Loucy (cell line): ENCODE data around the gene PARD3B.

Experiments used
- H2AFZ ChIP-seq: fragments of 200-600 bp; sonication (generic); 2 replicates; pipeline ENCODE4 v1.6.0; 2016; ENCODE audit warnings: antibody characterized with exemption, mild to moderate bottlenecking, low read length, moderate library complexity
- H3F3A ChIP-seq: fragments of 200-600 bp; 2 replicates; pipeline ENCODE4 v1.6.0; 2016; ENCODE audit warnings: antibody characterized with exemption, low read depth, mild to moderate bottlenecking
- H3K27me3 ChIP-seq: fragments of 200-600 bp; sonication (generic); 2 replicates; pipeline ENCODE4 v1.6.1; 2014; ENCODE audit warnings: low read length, mild to moderate bottlenecking; ENCODE audit not compliant: insufficient read depth, poor library complexity, severe bottlenecking
- H3K36me3 ChIP-seq: fragments of 200-600 bp; sonication (generic); 2 replicates; pipeline ENCODE4 v1.6.1; 2016; ENCODE audit warnings: low read length; ENCODE audit not compliant: insufficient read depth
- H3K4me1 ChIP-seq: fragments of 200-600 bp; sonication (generic); 2 replicates; pipeline ENCODE4 v1.5.1; 2014; ENCODE audit warnings: low read length, mild to moderate bottlenecking; ENCODE audit not compliant: insufficient read depth, poor library complexity, severe bottlenecking
- H3K4me2 ChIP-seq: fragments of 200-600 bp; sonication (generic); 2 replicates; pipeline ENCODE4 v1.6.0; 2014; ENCODE audit warnings: antibody characterized with exemption, low read length, low read depth, mild to moderate bottlenecking; ENCODE audit not compliant: poor library complexity, severe bottlenecking
- H3K4me3 ChIP-seq: fragments of 200-600 bp; sonication (generic); 2 replicates; pipeline ENCODE4 v1.5.1; 2014; ENCODE audit warnings: low read length, mild to moderate bottlenecking, mixed read lengths; ENCODE audit not compliant: poor library complexity, severe bottlenecking
- H3K79me2 ChIP-seq: fragments of 200-600 bp; sonication (generic); 2 replicates; pipeline ENCODE4 v1.6.1; 2014; ENCODE audit warnings: low read length; ENCODE audit not compliant: insufficient read depth
- H3K9ac ChIP-seq: fragments of 200-600 bp; sonication (generic); 2 replicates; pipeline ENCODE4 v1.6.0; 2014; ENCODE audit warnings: mild to moderate bottlenecking, low read depth, low read length, moderate library complexity; ENCODE audit not compliant: poor library complexity, severe bottlenecking
- H3K9me2 ChIP-seq: fragments of 200-600 bp; sonication (generic); replicated peaks from 2 replicates; pipeline ENCODE4 v1.6.1; 2016; ENCODE audit warnings: low read depth, low read length, mixed read lengths
- H3K9me3 ChIP-seq: fragments of 200-600 bp; sonication (generic); 2 replicates; pipeline ENCODE4 v1.6.1; 2014; ENCODE audit warnings: mild to moderate bottlenecking, antibody characterized with exemption, low read length, low read depth; ENCODE audit not compliant: insufficient read depth
- H4K20me1 ChIP-seq: fragments of 200-600 bp; sonication (generic); 2 replicates; pipeline ENCODE4 v1.6.0; 2014; ENCODE audit warnings: antibody characterized with exemption, low read length, mild to moderate bottlenecking; ENCODE audit not compliant: insufficient read depth, poor library complexity, severe bottlenecking
- CTCF ChIP-seq: fragments of 200-600 bp; sonication (generic); conservative IDR thresholded peaks from 2 replicates; pipeline ENCODE4 v1.5.1; 2014; ENCODE audit warnings: mild to moderate bottlenecking, antibody characterized with exemption, low read length
- EZH2phosphoT487 ChIP-seq: fragments of 200-600 bp; IDR thresholded peaks from 2 replicates; pipeline ENCODE4 v1.6.1; 2018; ENCODE audit warnings: antibody characterized with exemption, mild to moderate bottlenecking, moderate library complexity, borderline replicate concordance

PARD3B gene

GRCh38 chr2:205024822-205025518 is 479.7 kb downstream of the PARD3B start:
- no peak for TF ChIP-seq EZH2phosphoT487
- TF ChIP-seq CTCF = no peak
- H3K4me3 ChIP-seq = no peak overlapping the region
- H2AFZ ChIP-seq = 0 out of 2 replicates have a peak overlapping the region, but pooled peaks have one; percentile 15

GRCh38 chr2:205025580-205026240 is 480.4 kb downstream of the PARD3B start:
- H3K4me3 ChIP-seq = no peak overlapping the region
- TF ChIP-seq CTCF (no peak), EZH2phosphoT487 (no peak)
- H3K79me2 ChIP-seq = no peaks in the 10 kb centered on the region
- H3K9ac ChIP-seq = no peak overlapping the region
- H2AFZ ChIP-seq = 0 out of 2 replicates have a peak overlapping the region, but pooled peaks have one; percentile 15
- H3K27me3 ChIP-seq = no peaks in the 10 kb centered on the region
- no peaks in the 10 kb centered on the region for H3F3A ChIP-seq
- H3K4me2 ChIP-seq = no peak overlapping the region
- H3K36me3 ChIP-seq = no peaks in the 10 kb centered on the region
- no peaks in the 10 kb centered on the region for H3K9me3 ChIP-seq
- H4K20me1 ChIP-seq = no peaks in the 10 kb centered on the region
- H3K4me1 ChIP-seq = no peaks in the 10 kb centered on the region
- no peaks in the 10 kb centered on the region for H3K9me2 ChIP-seq

More at GRCh38 chr2:205024822-205025518, 479.7 kb downstream of the PARD3B start:
- Histone ChIP-seq H3F3A (no peaks in the 10 kb centered on the region), H3K4me2 (no peak overlapping the region), H3K9me2 (no peaks in the 10 kb centered on the region), H4K20me1 (no peaks in the 10 kb centered on the region), H3K9ac (no peak overlapping the region), H3K4me1 (no peaks in the 10 kb centered on the region), H3K79me2 (no peaks in the 10 kb centered on the region), H3K9me3 (no peaks in the 10 kb centered on the region), H3K27me3 (no peaks in the 10 kb centered on the region), H3K36me3 (no peaks in the 10 kb centered on the region)

GRCh38 chr2:205030695-205031094 is 485.4 kb downstream of the PARD3B start:
- Histone ChIP-seq H3K4me3 (no peak overlapping the region), H3K9ac (no peak overlapping the region), H3K9me3 (no peaks in the 10 kb centered on the region), H2AFZ (no peak overlapping the region), H3F3A (no peaks in the 10 kb centered on the region), H3K4me2 (no peak overlapping the region), H3K79me2 (no peaks in the 10 kb centered on the region), H3K4me1 (no peaks in the 10 kb centered on the region), H4K20me1 (no peaks in the 10 kb centered on the region), H3K27me3 (no peaks in the 10 kb centered on the region), H3K9me2 (no peaks in the 10 kb centered on the region), H3K36me3 (no peaks in the 10 kb centered on the region)
- no peak for TF ChIP-seq CTCF
- TF ChIP-seq EZH2phosphoT487 = no peak
